Activated naive CD4-positive, alpha-beta T cell treated with anti-CD3 and anti-CD28 coated beads, Interleukin-2, amount 50 U/mL, for 72 hours (primary cell): ENCODE measurements around the gene OSBPL9. TPM values are rescaled to one million over a fixed set of nuclear protein-coding genes. Genes with fewer than 3 reads are reported as not detected.
"Not testable (repeated sequence)": the region's sequence is repeated elsewhere in the genome, so short reads cannot be mapped to it uniquely, and the experiment has no call there.

Experiments used
- ATAC-seq, 2 donors: fragments of 150-1000 bp; cut with Tn5 transposase; 2 replicates each; pipeline ENCODE4 v1.10.0; 2021; ENCODE audit warnings: mild to moderate bottlenecking in 2 of 2, moderate library complexity in 2 of 2
- DNase-seq, 2 donors: peaks; one replicate each; pipeline ENCODE4 v3.0.0; 2021 to 2022; ENCODE audit warnings: low spot score in 2 of 2
- H3K27ac Mint-ChIP-seq, 2 donors: one replicate each; pipeline ENCODE4 v1.8.0; 2022; ENCODE audit warnings: mild to moderate bottlenecking in 2 of 2, mixed read lengths in 2 of 2
- H3K36me3 Mint-ChIP-seq, 2 donors: one replicate each; pipeline ENCODE4 v1.8.0; 2022; ENCODE audit warnings: mixed read lengths in 2 of 2
- H3K9me3 Mint-ChIP-seq, 2 donors: one replicate each; pipeline ENCODE4 v1.8.0; 2022; ENCODE audit warnings: mixed read lengths in 2 of 2
- total RNA-seq, 2 donors: library from RNA; stranded (reverse); gene quantifications; one replicate each; pipeline ENCODE4 v1.2.3, GENCODE V29; 2022

The OSBPL9 gene
- total RNA-seq, 2 donors from 2014 or later: 36.1 to 63.4 TPM

DNA sequence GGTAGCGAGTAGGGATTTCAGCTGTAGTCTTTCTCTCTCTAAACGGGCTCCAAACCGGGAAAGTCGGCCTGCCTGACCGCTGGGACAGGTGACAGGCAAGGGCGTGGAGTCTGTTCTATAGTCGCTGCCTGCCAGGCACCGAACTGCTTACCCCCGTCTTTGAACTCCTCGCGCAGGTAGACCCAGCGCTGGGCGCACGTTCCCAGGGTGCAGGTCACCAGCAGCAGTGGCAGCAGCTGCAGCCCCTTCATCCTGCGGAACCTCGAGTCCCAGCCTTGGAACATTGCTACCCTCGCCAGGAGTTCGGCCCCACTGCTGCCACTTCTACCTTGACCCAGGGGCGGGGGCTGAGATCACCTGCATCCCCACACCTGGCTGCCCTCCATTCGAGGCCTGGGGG, 22.2 kb upstream of the OSBPL9 start:
- H3K9me3 Mint-ChIP-seq: no peaks in the 10 kb centered on the region
- no peak for ATAC-seq
- no peak overlapping the region for H3K27ac Mint-ChIP-seq
- DNase-seq: no peak
- H3K36me3 Mint-ChIP-seq: no peaks in the 10 kb centered on the region

DNA sequence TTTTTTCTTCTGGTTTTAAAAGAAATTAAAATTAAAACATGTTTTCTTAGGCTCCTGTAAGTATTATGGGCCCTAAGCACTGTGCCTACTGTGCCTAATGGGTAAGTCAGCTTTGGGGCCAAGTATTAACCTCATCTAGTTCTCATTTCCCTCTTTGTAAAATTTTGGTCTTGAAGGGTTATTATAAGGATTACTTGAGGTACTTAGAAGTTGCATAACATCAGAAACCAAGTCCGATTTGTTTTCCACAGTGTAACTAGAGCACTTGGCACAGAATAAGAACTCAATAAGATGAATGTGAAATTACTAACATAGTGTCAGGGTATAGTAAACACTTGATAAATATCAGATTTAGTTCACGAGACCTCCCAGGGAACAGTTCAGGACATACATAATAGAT, 16.4 kb upstream of the OSBPL9 start:
- ATAC-seq: no peak
- no peak for DNase-seq
- H3K36me3 Mint-ChIP-seq: no peaks in the 10 kb centered on the region
- no peaks in the 10 kb centered on the region for H3K9me3 Mint-ChIP-seq
- H3K27ac Mint-ChIP-seq: no peak overlapping the region

GRCh38 chr1:51600965-51601364, 15.9 kb upstream of the OSBPL9 start:
- DNase-seq (no peak), ATAC-seq (no peak)
- Mint-ChIP-seq H3K36me3 (no peaks in the 10 kb centered on the region), H3K27ac (no peak overlapping the region), H3K9me3 (no peaks in the 10 kb centered on the region)

DNA sequence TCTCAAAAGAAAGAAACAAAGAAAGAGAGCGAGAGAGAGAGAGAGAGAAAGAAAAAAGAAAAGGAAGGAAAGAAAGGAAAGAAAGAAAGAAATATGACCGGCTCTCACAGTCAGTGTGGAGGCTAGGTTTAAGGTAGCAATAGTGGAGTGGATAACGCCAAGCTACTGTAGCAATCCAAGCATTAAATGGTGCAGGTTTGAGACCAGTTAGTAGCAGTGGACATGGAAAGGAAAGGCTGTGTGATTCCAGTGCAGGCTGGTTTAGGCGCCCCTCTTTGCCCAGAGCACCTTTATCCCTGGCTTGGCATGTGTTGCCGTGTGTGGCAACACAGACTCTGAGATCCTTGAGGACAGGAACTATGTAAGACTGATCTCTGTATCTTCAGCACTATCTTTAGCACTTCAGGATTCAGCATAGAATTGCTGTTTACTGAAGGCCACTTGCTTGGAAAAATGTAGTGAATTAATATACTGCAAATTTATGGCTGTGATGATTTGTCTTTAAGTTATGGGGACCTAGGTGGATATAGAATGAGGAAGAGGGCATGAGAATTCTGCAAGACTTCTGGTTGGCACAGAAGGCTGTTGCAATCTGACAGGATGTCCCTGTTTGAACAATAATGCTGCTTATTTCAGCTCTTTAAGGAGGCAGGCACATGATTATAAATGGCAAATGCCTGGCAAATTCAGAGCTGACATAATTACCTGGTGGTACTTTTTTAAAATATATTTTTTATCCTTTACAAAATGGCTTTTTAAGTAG, 10.8 kb upstream of the OSBPL9 start:
- DNase-seq (no peak), ATAC-seq (no peak)
- no peaks in the 10 kb centered on the region for H3K36me3 Mint-ChIP-seq
- H3K27ac Mint-ChIP-seq: peak overlapping the region in 1 of 2 donors; percentile 20
- H3K9me3 Mint-ChIP-seq: no peaks in the 10 kb centered on the region

DNA sequence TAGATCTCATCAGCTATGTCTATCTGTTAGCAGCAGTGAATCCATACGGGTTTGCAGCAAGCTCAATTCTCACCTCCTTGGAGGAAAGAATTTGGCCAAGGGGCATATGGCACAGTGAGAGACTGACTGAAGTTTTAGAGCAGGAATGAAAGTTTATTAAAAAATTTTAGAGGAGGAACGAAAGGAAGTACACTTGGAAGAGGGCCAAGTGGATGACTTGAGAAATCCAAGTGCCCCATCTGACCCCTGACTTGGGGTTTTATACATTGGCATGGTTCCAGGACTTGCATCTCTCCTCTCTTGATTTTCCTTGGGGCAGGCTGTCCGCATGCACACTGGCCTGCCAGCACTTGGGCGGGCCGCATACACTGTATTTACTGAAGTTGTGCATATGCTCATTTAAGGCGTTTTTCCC, 9.2 kb upstream of the OSBPL9 start:
- DNase-seq (no peak), ATAC-seq (no peak)
- no peak overlapping the region for H3K27ac Mint-ChIP-seq
- no peaks in the 10 kb centered on the region for H3K36me3 Mint-ChIP-seq
- H3K9me3 Mint-ChIP-seq: no peaks in the 10 kb centered on the region

DNA sequence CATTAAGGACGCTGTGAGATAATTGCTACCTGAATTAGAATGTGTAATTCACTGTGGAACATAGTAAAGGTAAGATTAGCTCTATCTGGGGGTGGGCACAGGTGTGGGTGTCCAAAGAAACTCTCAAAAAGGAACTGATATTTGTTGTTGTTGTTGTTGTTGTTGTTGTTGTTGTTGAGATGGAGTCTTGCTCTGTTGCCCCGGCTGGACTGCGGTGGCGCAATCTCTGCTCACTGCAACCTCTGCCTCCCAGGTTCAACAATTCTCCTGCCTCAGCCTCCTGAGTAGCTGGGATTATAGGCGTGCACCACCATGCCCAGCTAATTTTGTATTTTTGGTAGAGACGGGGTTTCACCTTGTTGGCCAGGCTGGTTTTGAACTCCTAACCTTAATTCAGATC, 6.8 kb upstream of the OSBPL9 start:
- H3K27ac Mint-ChIP-seq, DNase-seq, ATAC-seq, H3K36me3 Mint-ChIP-seq, H3K9me3 Mint-ChIP-seq: not testable (repeated sequence)

GRCh38 chr1:51610637-51611036, 6.3 kb upstream of the OSBPL9 start:
- no peak overlapping the region for H3K27ac Mint-ChIP-seq
- no peaks in the 10 kb centered on the region for H3K36me3 Mint-ChIP-seq
- DNase-seq: no peak

GRCh38 chr1:51612447-51612961, 4.4 kb upstream of the OSBPL9 start:
- Mint-ChIP-seq H3K9me3 (no peaks in the 10 kb centered on the region), H3K36me3 (peaks cover 5 to 7% of the 10 kb centered on the region in 2 donors), H3K27ac (no peak overlapping the region)
- ATAC-seq: no peak
- no peak for DNase-seq

More at GRCh38 chr1:51610637-51611036, 6.3 kb upstream of the OSBPL9 start:
- no peaks in the 10 kb centered on the region for H3K9me3 Mint-ChIP-seq
- ATAC-seq: no peak

DNA sequence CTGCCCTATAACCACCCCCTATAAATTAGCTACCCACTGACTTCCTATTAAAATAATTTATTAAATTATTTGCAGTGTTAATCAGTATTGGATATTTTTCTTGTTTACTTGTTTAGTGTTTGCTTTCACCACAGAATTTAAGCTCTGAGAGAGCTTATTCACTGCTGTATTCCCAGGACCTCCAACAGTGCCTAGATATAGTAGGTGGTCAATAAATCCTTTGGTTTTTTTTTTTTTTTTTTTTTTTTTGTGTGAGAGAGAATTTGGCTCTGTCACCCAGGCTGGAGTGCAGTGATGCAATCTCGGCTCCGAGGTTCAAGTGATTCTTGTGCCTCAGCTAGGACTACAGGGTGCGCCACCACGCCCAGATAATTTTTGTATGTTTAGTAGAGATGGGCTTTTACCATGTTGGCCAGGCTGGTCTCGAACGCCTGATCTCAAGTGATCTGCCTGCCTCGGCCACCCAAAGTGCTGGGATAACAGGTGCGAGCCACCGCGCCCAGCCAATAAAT, 1.1 kb upstream of the OSBPL9 start:
- no peak overlapping the region for H3K27ac Mint-ChIP-seq
- no peaks in the 10 kb centered on the region for H3K9me3 Mint-ChIP-seq
- ATAC-seq (no peak), DNase-seq (no peak)
- peaks cover 5 to 8% of the 10 kb centered on the region in 2 donors for H3K36me3 Mint-ChIP-seq

GRCh38 chr1:51616490-51616889, 402 bp upstream of the OSBPL9 start:
- Mint-ChIP-seq H3K36me3 (peaks cover 5 to 8% of the 10 kb centered on the region in 2 donors), H3K9me3 (no peaks in the 10 kb centered on the region), H3K27ac (peak overlapping the region; percentile 38 to 90)
- no peak for ATAC-seq
- no peak for DNase-seq

GRCh38 chr1:51618715-51619114, 1.8 kb downstream of the OSBPL9 start:
- ATAC-seq (no peak), DNase-seq (no peak)
- no peak overlapping the region for H3K27ac Mint-ChIP-seq
- no peaks in the 10 kb centered on the region for H3K9me3 Mint-ChIP-seq
- H3K36me3 Mint-ChIP-seq: peaks cover 5 to 8% of the 10 kb centered on the region in 2 donors

DNA sequence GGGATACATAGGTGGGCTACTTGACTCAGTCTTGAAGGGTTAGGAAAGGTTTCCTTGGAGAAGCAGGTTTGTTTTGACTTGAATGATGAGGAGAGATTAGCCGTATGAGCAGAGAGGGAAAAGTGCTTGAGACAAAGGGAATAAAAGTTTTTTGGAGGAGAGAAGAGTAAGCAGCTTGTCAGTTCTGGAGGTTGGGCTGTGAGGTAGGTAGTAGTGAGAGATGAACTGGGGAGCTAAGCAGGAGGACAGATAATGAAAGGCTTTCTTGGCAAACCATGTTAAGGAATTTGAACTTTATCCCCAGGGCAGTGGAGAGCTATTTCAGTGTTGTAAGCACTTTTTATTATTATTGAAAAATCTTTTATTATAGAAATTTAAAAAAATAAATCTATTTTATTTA, 3.6 kb downstream of the OSBPL9 start:
- ATAC-seq (no peak), DNase-seq (no peak)
- no peak overlapping the region for H3K27ac Mint-ChIP-seq

GRCh38 chr1:51621161-51621560, 4.3 kb downstream of the OSBPL9 start:
- H3K36me3 Mint-ChIP-seq: peaks cover 5 to 8% of the 10 kb centered on the region in 2 donors
- DNase-seq (no peak), ATAC-seq (no peak)
- no peaks in the 10 kb centered on the region for H3K9me3 Mint-ChIP-seq
- no peak overlapping the region for H3K27ac Mint-ChIP-seq

More for the DNA sequence above, 3.6 kb downstream of the OSBPL9 start:
- H3K36me3 Mint-ChIP-seq: peaks cover 5 to 8% of the 10 kb centered on the region in 2 donors
- no peaks in the 10 kb centered on the region for H3K9me3 Mint-ChIP-seq

GRCh38 chr1:51621841-51622454, 5.1 kb downstream of the OSBPL9 start:
- no peak for ATAC-seq
- H3K36me3 Mint-ChIP-seq: peaks cover 3 to 6% of the 10 kb centered on the region in 2 donors
- no peaks in the 10 kb centered on the region for H3K9me3 Mint-ChIP-seq
- DNase-seq: no peak
- peak overlapping the region; percentile 1 to 8 for H3K27ac Mint-ChIP-seq

GRCh38 chr1:51622455-51622913, 5.6 kb downstream of the OSBPL9 start:
- Mint-ChIP-seq H3K9me3 (no peaks in the 10 kb centered on the region), H3K27ac (peak overlapping the region in 1 of 2 donors; percentile 8), H3K36me3 (peaks cover 0 to 1% of the 10 kb centered on the region in 2 donors)
- DNase-seq (no peak), ATAC-seq (peak in 1 of 2 donors; percentile 68)

DNA sequence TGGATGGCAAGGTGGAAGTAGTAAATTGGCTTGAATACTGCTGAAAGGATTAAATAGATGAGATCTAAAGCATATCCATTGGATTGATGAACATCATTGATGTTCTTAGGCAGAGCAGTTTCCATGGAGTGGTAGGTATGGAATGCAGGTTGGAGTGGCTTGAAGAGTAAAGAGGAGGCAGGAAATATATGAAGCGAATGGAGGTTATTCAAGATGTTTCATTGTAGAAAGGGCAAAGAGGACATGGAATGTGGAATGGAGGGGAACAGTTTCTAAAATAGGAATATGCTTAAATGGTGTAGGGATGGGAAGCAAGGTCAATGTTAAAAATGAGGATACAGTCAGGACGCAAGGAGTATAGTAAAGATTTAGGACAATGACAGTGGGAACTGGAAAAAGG, 6.1 kb downstream of the OSBPL9 start:
- Mint-ChIP-seq H3K36me3 (no peaks in the 10 kb centered on the region), H3K27ac (peak overlapping the region in 1 of 2 donors; percentile 2), H3K9me3 (no peaks in the 10 kb centered on the region)
- DNase-seq: no peak
- no peak for ATAC-seq

DNA sequence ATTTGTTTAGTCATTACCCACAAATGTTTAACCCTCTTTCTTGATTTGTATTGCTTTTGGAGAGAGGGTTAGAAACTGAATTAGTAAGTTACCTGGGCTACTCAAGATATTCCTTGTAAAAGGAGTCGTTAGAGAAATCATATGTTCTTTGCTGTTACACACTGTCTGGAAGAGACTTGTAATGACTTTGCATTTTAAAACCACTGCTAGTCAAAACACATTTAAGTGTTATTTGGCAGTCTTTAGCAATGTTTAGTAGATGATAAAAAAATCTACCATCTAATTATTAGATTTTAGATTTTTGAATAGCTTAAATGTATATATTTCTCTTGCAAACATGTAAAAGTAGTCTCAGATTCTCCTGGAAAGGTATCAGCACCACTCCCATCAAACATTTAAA, 6.6 kb downstream of the OSBPL9 start:
- ATAC-seq: no peak
- Mint-ChIP-seq H3K9me3 (no peaks in the 10 kb centered on the region), H3K36me3 (no peaks in the 10 kb centered on the region), H3K27ac (peak overlapping the region in 1 of 2 donors; percentile 2)
- DNase-seq: no peak
